Duodenal mucosa (tissue), 2 donors: ENCODE data around the gene LRRC4C.

Source experiments
- H3K27ac ChIP-seq: one replicate; pipeline ENCODE4 v1.7.0; 2013; ENCODE audit warnings: low read depth, low read length
- H3K27me3 ChIP-seq, 2 donors: one replicate each; pipeline ENCODE4 v1.7.0; 2013; ENCODE audit warnings: low read length in 2 of 2, control low read depth in 1 of 2; ENCODE audit not compliant: insufficient read depth in 2 of 2, control insufficient read depth in 1 of 2
- H3K36me3 ChIP-seq, 2 donors: one replicate each; pipeline ENCODE4 v1.7.0; 2013; ENCODE audit warnings: low read length in 2 of 2, control low read depth in 1 of 2; ENCODE audit not compliant: insufficient read depth in 2 of 2, control insufficient read depth in 1 of 2
- H3K4me1 ChIP-seq, 2 donors: one replicate each; pipeline ENCODE4 v1.7.0; 2013; ENCODE audit warnings: low read length in 2 of 2, control low read depth in 1 of 2; ENCODE audit not compliant: insufficient read depth in 2 of 2, control insufficient read depth in 1 of 2
- H3K4me3 ChIP-seq, 2 donors: one replicate each; pipeline ENCODE4 v1.7.0; 2013; ENCODE audit warnings: low read length in 2 of 2, low read depth in 1 of 2
- H3K9ac ChIP-seq, 2 donors: one replicate each; pipeline ENCODE4 v1.7.0; 2013; ENCODE audit warnings: low read length in 2 of 2, low read depth in 1 of 2
- H3K9me3 ChIP-seq, 2 donors: one replicate each; pipeline ENCODE4 v1.7.0; 2013; ENCODE audit warnings: low read length in 2 of 2, control low read depth in 1 of 2; ENCODE audit not compliant: control insufficient read depth in 1 of 2

LRRC4C gene

GRCh38 chr11:40273192-40273732 lies 1186.2 kb downstream of the LRRC4C start:
- Histone ChIP-seq H3K4me1 (no peaks in the 10 kb centered on the region), H3K9me3 (no peaks in the 10 kb centered on the region), H3K27me3 (no peaks in the 10 kb centered on the region), H3K36me3 (no peaks in the 10 kb centered on the region), H3K4me3 (no peak overlapping the region), H3K27ac (no peak overlapping the region), H3K9ac (no peak overlapping the region)

- Histone ChIP-seq H3K27me3 (no peaks in the 10 kb centered on the region), H3K9ac (no peak overlapping the region), H3K27ac (no peak overlapping the region)
Observed at GRCh38 chr11:40271361-40271760, 1188.1 kb downstream of the LRRC4C start.

GRCh38 chr11:40269865-40270264 lies 1189.6 kb downstream of the LRRC4C start:
- Histone ChIP-seq H3K4me3 (no peak overlapping the region), H3K9me3 (no peaks in the 10 kb centered on the region), H3K36me3 (no peaks in the 10 kb centered on the region), H3K27me3 (no peaks in the 10 kb centered on the region), H3K4me1 (no peaks in the 10 kb centered on the region), H3K27ac (no peak overlapping the region), H3K9ac (no peak overlapping the region)

More at GRCh38 chr11:40271361-40271760, 1188.1 kb downstream of the LRRC4C start:
- H3K9me3 ChIP-seq: no peaks in the 10 kb centered on the region
- H3K4me1 ChIP-seq: no peaks in the 10 kb centered on the region
- no peak overlapping the region for H3K4me3 ChIP-seq
- H3K36me3 ChIP-seq: no peaks in the 10 kb centered on the region

GRCh38 chr11:40268551-40268950 lies 1190.9 kb downstream of the LRRC4C start:
- H3K36me3 ChIP-seq: no peaks in the 10 kb centered on the region
- no peaks in the 10 kb centered on the region for H3K4me1 ChIP-seq
- H3K27me3 ChIP-seq: no peaks in the 10 kb centered on the region
- H3K9ac ChIP-seq: no peak overlapping the region
- no peak overlapping the region for H3K27ac ChIP-seq
- H3K4me3 ChIP-seq: no peak overlapping the region
- H3K9me3 ChIP-seq: no peaks in the 10 kb centered on the region

GRCh38 chr11:40255457-40255856 lies 1204.0 kb downstream of the LRRC4C start:
- no peaks in the 10 kb centered on the region for H3K9me3 ChIP-seq
- no peaks in the 10 kb centered on the region for H3K36me3 ChIP-seq
- no peak overlapping the region for H3K27ac ChIP-seq
- H3K4me3 ChIP-seq: no peak overlapping the region
- H3K27me3 ChIP-seq: no peaks in the 10 kb centered on the region
- H3K9ac ChIP-seq: no peak overlapping the region
- H3K4me1 ChIP-seq: no peaks in the 10 kb centered on the region

- no peaks in the 10 kb centered on the region for H3K4me1 ChIP-seq
- H3K36me3 ChIP-seq: no peaks in the 10 kb centered on the region
- H3K9ac ChIP-seq: no peak overlapping the region
- peaks cover 0 to 2% of the 10 kb centered on the region in 2 donors for H3K9me3 ChIP-seq
- H3K27ac ChIP-seq: no peak overlapping the region
- no peak overlapping the region for H3K4me3 ChIP-seq
- H3K27me3 ChIP-seq: no peaks in the 10 kb centered on the region
Observed at GRCh38 chr11:40253166-40253565, 1206.3 kb downstream of the LRRC4C start.

- Histone ChIP-seq H3K4me3 (no peak overlapping the region), H3K36me3 (no peaks in the 10 kb centered on the region), H3K4me1 (no peaks in the 10 kb centered on the region), H3K27me3 (no peaks in the 10 kb centered on the region), H3K27ac (no peak overlapping the region), H3K9ac (no peak overlapping the region), H3K9me3 (peaks cover 0 to 2% of the 10 kb centered on the region in 2 donors)
Observed at GRCh38 chr11:40252236-40252635, 1207.2 kb downstream of the LRRC4C start.

GRCh38 chr11:40246983-40247382 lies 1212.5 kb downstream of the LRRC4C start:
- H3K36me3 ChIP-seq: no peaks in the 10 kb centered on the region
- peaks cover 0 to 2% of the 10 kb centered on the region in 2 donors for H3K9me3 ChIP-seq
- H3K27ac ChIP-seq: no peak overlapping the region
- H3K27me3 ChIP-seq: no peaks in the 10 kb centered on the region
- no peaks in the 10 kb centered on the region for H3K4me1 ChIP-seq
- no peak overlapping the region for H3K9ac ChIP-seq
- no peak overlapping the region for H3K4me3 ChIP-seq

- no peak overlapping the region for H3K4me3 ChIP-seq
- no peak overlapping the region for H3K9ac ChIP-seq
- H3K9me3 ChIP-seq: no peaks in the 10 kb centered on the region
- H3K36me3 ChIP-seq: no peaks in the 10 kb centered on the region
- no peaks in the 10 kb centered on the region for H3K4me1 ChIP-seq
- H3K27ac ChIP-seq: no peak overlapping the region
- H3K27me3 ChIP-seq: no peaks in the 10 kb centered on the region
Observed at GRCh38 chr11:40241524-40242051, 1217.9 kb downstream of the LRRC4C start.

GRCh38 chr11:40240284-40240683 lies 1219.2 kb downstream of the LRRC4C start:
- H3K27ac ChIP-seq: no peak overlapping the region
- no peaks in the 10 kb centered on the region for H3K9me3 ChIP-seq
- H3K4me1 ChIP-seq: no peaks in the 10 kb centered on the region
- no peaks in the 10 kb centered on the region for H3K27me3 ChIP-seq
- H3K36me3 ChIP-seq: no peaks in the 10 kb centered on the region
- H3K9ac ChIP-seq: no peak overlapping the region
- no peak overlapping the region for H3K4me3 ChIP-seq
